GM23248 (cell line): ENCODE measurements around the gene ATL1. TPM values are rescaled to one million over a fixed set of nuclear protein-coding genes. Genes with fewer than 3 reads are reported as not detected.

Experiments used
- DNase-seq: peaks from one replicate; pipeline ENCODE4 v3.0.0-alpha.2; 2015
- H2AFZ ChIP-seq: fragments of 200-600 bp; sonication (generic); 2 replicates; pipeline ENCODE4 v1.6.1; 2016; ENCODE audit warnings: antibody characterized with exemption
- H3F3A ChIP-seq: fragments of 200-600 bp; sonication (generic); 2 replicates; pipeline ENCODE4 v1.6.1; 2016; ENCODE audit warnings: mild to moderate bottlenecking, antibody characterized with exemption, mixed run types; ENCODE audit not compliant: insufficient read depth
- H3K27ac ChIP-seq: fragments of 200-600 bp; sonication (generic); 2 replicates; pipeline ENCODE4 v1.5.1; 2016; ENCODE audit warnings: mild to moderate bottlenecking
- H3K27me3 ChIP-seq: fragments of 200-600 bp; sonication (generic); replicated peaks from 2 replicates; pipeline ENCODE4 v1.6.1; 2016; ENCODE audit warnings: mild to moderate bottlenecking; ENCODE audit not compliant: insufficient read depth
- H3K36me3 ChIP-seq: fragments of 200-600 bp; sonication (generic); 2 replicates; pipeline ENCODE4 v1.6.1; 2016; ENCODE audit warnings: low read depth, mild to moderate bottlenecking
- H3K4me1 ChIP-seq: fragments of 200-600 bp; sonication (generic); 2 replicates; pipeline ENCODE4 v1.6.1; 2016; ENCODE audit warnings: mild to moderate bottlenecking; ENCODE audit not compliant: insufficient read depth
- H3K4me2 ChIP-seq: fragments of 200-600 bp; sonication (generic); one replicate; pipeline ENCODE4 v1.6.1; 2016; ENCODE audit warnings: mild to moderate bottlenecking; ENCODE audit not compliant: unreplicated experiment
- H3K4me3 ChIP-seq: fragments of 200-600 bp; sonication (generic); 2 replicates; pipeline ENCODE4 v1.5.1; 2016; ENCODE audit warnings: mild to moderate bottlenecking
- H3K79me2 ChIP-seq: fragments of 200-600 bp; sonication (generic); 2 replicates; pipeline ENCODE4 v1.6.1; 2016; ENCODE audit warnings: mild to moderate bottlenecking; ENCODE audit not compliant: insufficient read depth
- H3K9ac ChIP-seq: fragments of 200-600 bp; sonication (generic); 2 replicates; pipeline ENCODE4 v1.6.1; 2016; ENCODE audit warnings: mild to moderate bottlenecking
- H3K9me2 ChIP-seq: fragments of 200-600 bp; sonication (generic); 2 replicates; pipeline ENCODE4 v1.6.1; 2016; ENCODE audit warnings: mixed run types, mild to moderate bottlenecking, moderate library complexity; ENCODE audit not compliant: insufficient read depth
- H3K9me3 ChIP-seq: fragments of 200-600 bp; sonication (generic); one replicate; pipeline ENCODE4 v1.6.1; 2017; ENCODE audit warnings: low read depth
- H4K20me1 ChIP-seq: fragments of 200-600 bp; sonication (generic); 2 replicates; pipeline ENCODE4 v1.6.0; 2016; ENCODE audit not compliant: insufficient read depth
- EZH2 ChIP-seq: fragments of 200-600 bp; sonication (generic); IDR thresholded peaks from 2 replicates; pipeline ENCODE4 v1.6.1; 2018; ENCODE audit warnings: antibody characterized with exemption, mild to moderate bottlenecking; ENCODE audit not compliant: insufficient read depth, poor library complexity, severe bottlenecking
- EZH2phosphoT487 ChIP-seq: fragments of 200-600 bp; sonication (generic); IDR thresholded peaks from 2 replicates; pipeline ENCODE4 v1.6.1; 2018; ENCODE audit warnings: antibody characterized with exemption, moderate library complexity, mild to moderate bottlenecking, low read depth; ENCODE audit not compliant: insufficient read depth
- WGBS, 2 experiments: methylation state at CpG; one replicate each; pipeline ENCODE4 v1.1.6; 2015 to 2017; ENCODE audit warnings: low lambda C conversion rate in 2 of 2, low coverage in 1 of 2; ENCODE audit errors: missing lambda C conversion rate in 2 of 2; 5-methylcytosine and 5-hydroxymethylcytosine counted together
- in situ Hi-C: fragments of 300-500 bp; cut with MboI; formaldehyde crosslinking; loops from 2 replicates; pipeline ENCODE4 v1.15.0; 2020
- polyA plus RNA-seq: library from polyadenylated mRNA; unstranded; fragments of >200 nt; fragmentation: Nextera tagmentation; extraction: Ambion mirVana; gene quantifications from 2 replicates; pipeline ENCODE4 v1.2.1, GENCODE V29; 2016
- total RNA-seq: library from RNA; depleted of rRNA; stranded (reverse); fragments of >200 nt; shearing (Covaris generic); gene quantifications from 2 replicates; pipeline ENCODE4 v1.2.3, GENCODE V29; 2014

Gene ATL1
- total and polyA plus RNA-seq, 2 experiments from 2014 or later = 10.8 to 11.4 TPM

GRCh38 chr14:50669441-50669986 lies 109.6 kb downstream of the ATL1 start:
- no peaks in the 10 kb centered on the region for H4K20me1 ChIP-seq
- H3K9me2 ChIP-seq = no peaks in the 10 kb centered on the region
- peaks cover 23% of the 10 kb centered on the region for H3F3A ChIP-seq
- H3K79me2 ChIP-seq = peaks cover 32% of the 10 kb centered on the region
- no peak overlapping the region for H3K9ac ChIP-seq
- no peak overlapping the region for H3K4me3 ChIP-seq
- no peak overlapping the region for H3K27ac ChIP-seq
- 0 out of 2 replicates have a peak, but pooled peaks cover 3% of the 10 kb centered on the region for H3K36me3 ChIP-seq
- peak overlapping the region; percentile 81; the same call in 1 of the 2 replicates for H2AFZ ChIP-seq
- no peak for TF ChIP-seq EZH2phosphoT487
- TF ChIP-seq EZH2 = no peak
- no peak for DNase-seq
- 82 to 83% methylated on average over 4 of the region's 4 CpGs for WGBS, 2 experiments
- H3K9me3 ChIP-seq = no peaks in the 10 kb centered on the region
- H3K4me2 ChIP-seq = no peak overlapping the region
- in situ Hi-C loops = no loop called here
- H3K4me1 ChIP-seq = peaks cover 11% of the 10 kb centered on the region
- H3K27me3 ChIP-seq = no peaks in the 10 kb centered on the region

DNA sequence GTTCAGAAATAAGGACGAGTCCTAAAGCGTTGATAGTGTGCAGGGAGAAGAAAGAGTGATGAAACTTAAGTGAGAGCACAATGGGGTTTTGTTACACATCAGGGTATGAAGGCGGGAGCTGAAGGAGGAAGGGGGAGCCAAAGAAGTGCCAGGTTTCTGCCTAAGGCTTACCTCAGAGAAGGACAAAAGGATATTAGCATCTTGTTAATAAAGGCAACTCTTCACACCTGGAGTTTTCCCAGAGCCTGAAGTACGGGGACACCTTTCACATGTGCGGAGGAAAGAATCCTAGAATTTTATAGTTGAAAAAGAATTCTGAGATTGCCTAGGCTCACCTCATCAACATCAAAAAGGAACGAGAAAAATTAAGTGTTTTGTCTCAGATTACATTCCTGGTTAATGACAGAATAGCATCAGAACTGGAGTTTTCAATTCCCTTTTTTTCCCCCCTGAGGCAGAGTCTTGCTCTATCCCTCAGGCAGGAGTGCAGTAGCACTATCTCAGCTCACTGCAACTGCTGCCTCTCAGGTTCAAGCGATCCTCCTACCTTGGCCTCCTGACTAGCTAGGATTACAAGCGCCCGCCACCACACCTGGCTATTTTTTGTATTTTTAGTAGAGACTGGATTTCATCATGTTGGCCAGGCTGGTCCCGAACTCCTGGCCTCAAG lies 110.4 kb downstream of the ATL1 start:
- Histone ChIP-seq H3K79me2 (peaks cover 24% of the 10 kb centered on the region), H3K4me3 (no peak overlapping the region), H3K9me2 (no peaks in the 10 kb centered on the region), H3K4me2 (no peak overlapping the region), H3K9ac (no peak overlapping the region), H3F3A (peaks cover 23% of the 10 kb centered on the region), H3K4me1 (peaks cover 16% of the 10 kb centered on the region), H3K36me3 (no peaks in the 10 kb centered on the region), H3K27ac (no peak overlapping the region), H4K20me1 (no peaks in the 10 kb centered on the region), H3K9me3 (no peaks in the 10 kb centered on the region), H3K27me3 (no peaks in the 10 kb centered on the region), H2AFZ (no peak overlapping the region)
- in situ Hi-C loops = no loop called here
- TF ChIP-seq EZH2phosphoT487 (no peak), EZH2 (no peak)
- peak; percentile 6 for DNase-seq
- 91 to 92% methylated on average over 10 of the region's 10 CpGs for WGBS, 2 experiments

DNA sequence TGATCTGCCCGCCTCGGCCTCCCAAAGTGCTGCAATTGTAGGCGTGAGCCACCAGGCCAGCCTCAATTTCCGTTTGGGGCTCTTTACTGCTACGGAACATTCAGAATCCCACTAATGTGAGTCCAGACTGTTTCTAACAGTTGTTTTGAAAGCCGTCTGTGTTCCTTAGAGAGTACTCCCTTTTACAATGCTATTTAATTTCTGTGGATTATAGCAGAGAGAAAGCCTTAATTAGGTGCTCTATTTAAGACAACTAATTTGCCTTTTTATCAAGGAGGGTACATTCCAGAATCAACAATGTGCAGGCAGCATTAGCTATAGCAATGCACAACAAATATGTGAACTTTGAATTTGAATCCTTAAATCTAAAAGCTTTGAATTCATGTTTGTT lies 110.9 kb downstream of the ATL1 start:
- no peaks in the 10 kb centered on the region for H3K9me2 ChIP-seq
- peaks cover 16% of the 10 kb centered on the region for H3K4me1 ChIP-seq
- H3K4me3 ChIP-seq = no peak overlapping the region
- H3K9me3 ChIP-seq = no peaks in the 10 kb centered on the region
- no peak overlapping the region for H3K9ac ChIP-seq
- H3K79me2 ChIP-seq = peaks cover 19% of the 10 kb centered on the region
- H3K27ac ChIP-seq = no peak overlapping the region
- TF ChIP-seq EZH2phosphoT487 = no peak
- no peak for TF ChIP-seq EZH2
- no peaks in the 10 kb centered on the region for H3K36me3 ChIP-seq
- no peaks in the 10 kb centered on the region for H3K27me3 ChIP-seq
- no peak overlapping the region for H2AFZ ChIP-seq
- H3F3A ChIP-seq = peaks cover 25% of the 10 kb centered on the region
- no peak for DNase-seq
- no peak overlapping the region for H3K4me2 ChIP-seq
- in situ Hi-C loops = no loop called here
- 96 to 97% methylated on average over 5 to 6 of the region's 6 CpGs for WGBS, 2 experiments
- H4K20me1 ChIP-seq = no peaks in the 10 kb centered on the region

DNA sequence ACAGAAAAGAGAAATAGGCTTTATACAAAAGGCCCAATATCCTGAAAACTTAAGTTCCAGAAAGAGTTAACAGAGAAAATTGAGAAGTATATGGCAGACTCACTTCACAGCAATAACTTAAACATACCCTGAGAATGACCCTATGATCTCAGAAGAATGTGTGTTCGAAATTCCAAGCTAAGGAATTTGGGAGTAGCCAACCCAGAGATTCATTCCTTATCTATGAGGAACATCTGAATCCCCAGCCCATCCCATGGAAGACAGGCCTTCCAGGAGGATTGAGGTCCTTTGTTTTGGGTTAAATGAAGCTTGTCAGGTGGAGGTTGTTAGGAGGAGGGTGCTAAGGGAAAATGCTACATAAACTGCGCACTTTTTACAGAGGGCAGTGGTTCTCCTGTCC lies 115.7 kb downstream of the ATL1 start:
- DNase-seq = peak; percentile 20
- in situ Hi-C loops = no loop called here
- 0 out of 2 replicates have a peak overlapping the region, but pooled peaks have one; percentile 7 for H2AFZ ChIP-seq

More for the DNA sequence above, 115.7 kb downstream of the ATL1 start:
- H3K4me1 ChIP-seq = peaks cover 36% of the 10 kb centered on the region
- peak overlapping the region; percentile 34; the same call in 1 of the 2 replicates for H3K4me3 ChIP-seq
- H4K20me1 ChIP-seq = no peaks in the 10 kb centered on the region
- H3K36me3 ChIP-seq = no peaks in the 10 kb centered on the region
- TF ChIP-seq EZH2 (no peak), EZH2phosphoT487 (no peak)
- H3K9me2 ChIP-seq = no peaks in the 10 kb centered on the region; the same call in 1 of the 2 replicates
- H3K27me3 ChIP-seq = no peaks in the 10 kb centered on the region
- no peak overlapping the region for H3K9ac ChIP-seq
- no peaks in the 10 kb centered on the region for H3K79me2 ChIP-seq
- peaks cover 31% of the 10 kb centered on the region for H3F3A ChIP-seq
- H3K9me3 ChIP-seq = no peaks in the 10 kb centered on the region
- H3K27ac ChIP-seq = no peak overlapping the region
- H3K4me2 ChIP-seq = peak overlapping the region; percentile 41
- WGBS, 2 experiments = 45 to 50% methylated on average over 2 of the region's 2 CpGs
